ENCODE data around the gene ZNF827. TPM values are rescaled to one million over a fixed set of nuclear protein-coding genes. Genes with fewer than 3 reads are reported as not detected.
"Not testable (repeated sequence)": the region's sequence is repeated elsewhere in the genome, so short reads cannot be mapped to it uniquely, and the experiment has no call there.

ZNF827 gene
- total RNA-seq, 1 experiment from 2014 or later, result 5.3 TPM

GRCh38 chr4:145839151-145839550 lies 99.5 kb downstream of the ZNF827 start:
- no peaks in the 10 kb centered on the region for H3K4me1 ChIP-seq
- Mint-ChIP-seq H3K4me3 (ENCODE audit: unreplicated experiment) (no peak overlapping the region), H3K4me1 (ENCODE audit: low read depth, unreplicated experiment) (peaks cover 5% of the 10 kb centered on the region), H3K9me3 (ENCODE audit: unreplicated experiment) (no peaks in the 10 kb centered on the region), H3K27me3 (ENCODE audit: insufficient read depth, unreplicated experiment) (no peaks in the 10 kb centered on the region), H3K27ac (ENCODE audit: unreplicated experiment) (no peak overlapping the region), H3K36me3 (ENCODE audit: insufficient read depth, unreplicated experiment) (no peaks in the 10 kb centered on the region)
- POLR2A ChIA-PET, result no interaction called here
- H3K36me3 ChIP-seq (ENCODE audit: control insufficient read depth, insufficient read depth, low read length), result no peaks in the 10 kb centered on the region
- CTCF ChIA-PET, result interaction anchor here (0.6 kb wide), 1 partner anchor 44 kb away, joined by 4 read pairs; no protein-coding TSS in a partner anchor
- DNase-seq, result no peak
- no TSS peak for BruUV-seq (replicated peaks)
- no peak overlapping the region for H3K4me3 ChIP-seq (ENCODE audit: low read depth, low read length)
- no peak for TF ChIP-seq CTCF (IDR thresholded peaks at IDR 0.05; ENCODE audit: insufficient read depth in 1 of 2, low read depth in 1 of 2, low read length in 1 of 2, severe bottlenecking in 1 of 2, unreplicated experiment in 1 of 2)
- no peaks in the 10 kb centered on the region for H3K27me3 ChIP-seq (replicated peaks; ENCODE audit: control insufficient read depth, insufficient read depth, low read length)
- no peaks in the 10 kb centered on the region for H3K9me3 ChIP-seq
- intact Hi-C loops (cut with micrococcal nuclease; ENCODE audit: unreplicated experiment), result no loop called here

GRCh38 chr4:145832384-145832783 lies 106.2 kb downstream of the ZNF827 start:
- DNase-seq; H3K4me1 ChIP-seq; H3K27ac Mint-ChIP-seq (ENCODE audit: unreplicated experiment); H3K9me3 ChIP-seq; H3K36me3 ChIP-seq (ENCODE audit: control insufficient read depth, insufficient read depth, low read length); H3K27me3 ChIP-seq (replicated peaks; ENCODE audit: control insufficient read depth, insufficient read depth, low read length); H3K4me1 Mint-ChIP-seq (ENCODE audit: low read depth, unreplicated experiment); H3K9me3 Mint-ChIP-seq (ENCODE audit: unreplicated experiment); H3K4me3 Mint-ChIP-seq (ENCODE audit: unreplicated experiment); BruUV-seq (replicated peaks); intact Hi-C loops (cut with micrococcal nuclease; ENCODE audit: unreplicated experiment); H3K27me3 Mint-ChIP-seq (ENCODE audit: insufficient read depth, unreplicated experiment); CTCF ChIA-PET; H3K36me3 Mint-ChIP-seq (ENCODE audit: insufficient read depth, unreplicated experiment); H3K4me3 ChIP-seq (ENCODE audit: low read depth, low read length); POLR2A ChIA-PET: not testable (repeated sequence)

DNA sequence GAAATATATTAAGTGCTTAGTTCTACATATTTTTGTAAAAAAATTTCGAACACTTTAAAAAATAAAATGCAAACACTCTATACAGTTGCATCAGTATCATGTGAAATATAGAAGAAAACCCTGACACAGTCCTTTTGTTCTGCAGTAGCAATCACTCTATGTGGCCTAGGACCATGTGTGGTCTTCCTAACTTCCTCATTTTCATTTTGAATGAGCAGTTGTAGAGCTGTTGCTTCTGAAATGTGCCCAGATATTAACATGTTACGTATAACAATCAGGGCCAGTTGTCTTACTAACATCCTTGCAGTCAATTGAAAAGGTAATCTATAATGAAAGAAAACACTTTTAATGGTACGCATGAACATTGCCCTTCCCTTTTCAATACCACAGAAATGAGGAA lies 107.9 kb downstream of the ZNF827 start:
- Histone ChIP-seq H3K4me1 (no peaks in the 10 kb centered on the region), H3K36me3 (ENCODE audit: control insufficient read depth, insufficient read depth, low read length) (no peaks in the 10 kb centered on the region), H3K9me3 (no peaks in the 10 kb centered on the region), H3K4me3 (ENCODE audit: low read depth, low read length) (no peak overlapping the region), H3K27me3 (replicated peaks; ENCODE audit: control insufficient read depth, insufficient read depth, low read length) (no peaks in the 10 kb centered on the region)
- intact Hi-C loops (cut with micrococcal nuclease; ENCODE audit: unreplicated experiment), result no loop called here
- H3K9me3 Mint-ChIP-seq (ENCODE audit: unreplicated experiment), result no peaks in the 10 kb centered on the region
- no peak for TF ChIP-seq CTCF (IDR thresholded peaks at IDR 0.05; ENCODE audit: insufficient read depth in 1 of 2, low read depth in 1 of 2, low read length in 1 of 2, severe bottlenecking in 1 of 2, unreplicated experiment in 1 of 2)
- no peaks in the 10 kb centered on the region for H3K36me3 Mint-ChIP-seq (ENCODE audit: insufficient read depth, unreplicated experiment)
- BruUV-seq (replicated peaks), result no TSS peak
- POLR2A ChIA-PET, result no interaction called here
- H3K27me3 Mint-ChIP-seq (ENCODE audit: insufficient read depth, unreplicated experiment), result no peaks in the 10 kb centered on the region
- no peak for DNase-seq
- no peak overlapping the region for H3K4me3 Mint-ChIP-seq (ENCODE audit: unreplicated experiment)
- CTCF ChIA-PET, result no interaction called here
- no peak overlapping the region for H3K27ac Mint-ChIP-seq (ENCODE audit: unreplicated experiment)
- H3K4me1 Mint-ChIP-seq (ENCODE audit: low read depth, unreplicated experiment), result no peaks in the 10 kb centered on the region
